ENCODE data around the gene TWF1. TPM values are rescaled to one million over a fixed set of nuclear protein-coding genes. Genes with fewer than 3 reads are reported as not detected.
"Not testable (repeated sequence)": the region's sequence is repeated elsewhere in the genome, so short reads cannot be mapped to it uniquely, and the experiment has no call there.

Gene TWF1
- total RNA-seq, 1 experiment from 2014 or later: 140 TPM

- H3K27ac Mint-ChIP-seq (ENCODE audit: unreplicated experiment): peak overlapping the region; percentile 85
- TF ChIP-seq, protein P1, sequence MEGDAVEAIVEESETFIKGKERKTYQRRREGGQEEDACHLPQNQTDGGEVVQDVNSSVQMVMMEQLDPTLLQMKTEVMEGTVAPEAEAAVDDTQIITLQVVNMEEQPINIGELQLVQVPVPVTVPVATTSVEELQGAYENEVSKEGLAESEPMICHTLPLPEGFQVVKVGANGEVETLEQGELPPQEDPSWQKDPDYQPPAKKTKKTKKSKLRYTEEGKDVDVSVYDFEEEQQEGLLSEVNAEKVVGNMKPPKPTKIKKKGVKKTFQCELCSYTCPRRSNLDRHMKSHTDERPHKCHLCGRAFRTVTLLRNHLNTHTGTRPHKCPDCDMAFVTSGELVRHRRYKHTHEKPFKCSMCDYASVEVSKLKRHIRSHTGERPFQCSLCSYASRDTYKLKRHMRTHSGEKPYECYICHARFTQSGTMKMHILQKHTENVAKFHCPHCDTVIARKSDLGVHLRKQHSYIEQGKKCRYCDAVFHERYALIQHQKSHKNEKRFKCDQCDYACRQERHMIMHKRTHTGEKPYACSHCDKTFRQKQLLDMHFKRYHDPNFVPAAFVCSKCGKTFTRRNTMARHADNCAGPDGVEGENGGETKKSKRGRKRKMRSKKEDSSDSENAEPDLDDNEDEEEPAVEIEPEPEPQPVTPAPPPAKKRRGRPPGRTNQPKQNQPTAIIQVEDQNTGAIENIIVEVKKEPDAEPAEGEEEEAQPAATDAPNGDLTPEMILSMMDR (IDR thresholded peaks at IDR 0.05; ENCODE audit: insufficient read depth in 1 of 2, low read depth in 1 of 2, low read length in 1 of 2, severe bottlenecking in 1 of 2, unreplicated experiment in 1 of 2): no peak
- Histone ChIP-seq H3K4me1 (peaks cover 58% of the 10 kb centered on the region), H3K27me3 (replicated peaks; ENCODE audit: control insufficient read depth, insufficient read depth, low read length) (no peaks in the 10 kb centered on the region), H3K36me3 (ENCODE audit: control insufficient read depth, insufficient read depth, low read length) (peaks cover 5% of the 10 kb centered on the region), H3K4me3 (ENCODE audit: low read depth, low read length) (no peak overlapping the region), H3K9me3 (peaks cover 25% of the 10 kb centered on the region)
- intact Hi-C loops (cut with micrococcal nuclease; ENCODE audit: unreplicated experiment): loop anchor here (1.0 to 5.0 kb wide), 5 partner anchors 12 to 71 kb away; partner anchors contain the start of gene TMEM117
- CTCF ChIA-PET: no interaction called here
- BruUV-seq (replicated peaks): no TSS peak
- no peaks in the 10 kb centered on the region for H3K27me3 Mint-ChIP-seq (ENCODE audit: insufficient read depth, unreplicated experiment)
- H3K4me3 Mint-ChIP-seq (ENCODE audit: unreplicated experiment): peak overlapping the region; percentile 56
- peaks cover 63% of the 10 kb centered on the region for H3K36me3 Mint-ChIP-seq (ENCODE audit: insufficient read depth, unreplicated experiment)
- no peak for DNase-seq
- POLR2A ChIA-PET: no interaction called here
- peaks cover 46% of the 10 kb centered on the region for H3K4me1 Mint-ChIP-seq (ENCODE audit: low read depth, unreplicated experiment)
- peaks cover 40% of the 10 kb centered on the region for H3K9me3 Mint-ChIP-seq (ENCODE audit: unreplicated experiment)
These were observed 42.0 kb upstream of the TWF1 start for GRCh38 chr12:43848226-43848507.

- CTCF ChIA-PET; H3K27me3 Mint-ChIP-seq (ENCODE audit: insufficient read depth, unreplicated experiment): not testable (repeated sequence)
- peak; percentile 91 for DNase-seq
These were observed 41.5 kb upstream of the TWF1 start for GRCh38 chr12:43847425-43848225.

GRCh38 chr12:43842259-43842658, 36.1 kb upstream of the TWF1 start:
- H3K4me3 ChIP-seq (ENCODE audit: low read depth, low read length): no peak overlapping the region
- H3K9me3 ChIP-seq: peaks cover 8% of the 10 kb centered on the region; the same call in 1 of the 2 replicates
- TF ChIP-seq, protein P1 (IDR thresholded peaks at IDR 0.05; ENCODE audit: insufficient read depth in 1 of 2, low read depth in 1 of 2, low read length in 1 of 2, severe bottlenecking in 1 of 2, unreplicated experiment in 1 of 2): no peak
- DNase-seq: no peak
- POLR2A ChIA-PET: no interaction called here
- Mint-ChIP-seq H3K27ac (ENCODE audit: unreplicated experiment) (no peak overlapping the region), H3K27me3 (ENCODE audit: insufficient read depth, unreplicated experiment) (no peaks in the 10 kb centered on the region), H3K36me3 (ENCODE audit: insufficient read depth, unreplicated experiment) (peaks cover 32% of the 10 kb centered on the region), H3K4me3 (ENCODE audit: unreplicated experiment) (no peak overlapping the region), H3K4me1 (ENCODE audit: low read depth, unreplicated experiment) (peaks cover 52% of the 10 kb centered on the region), H3K9me3 (ENCODE audit: unreplicated experiment) (peaks cover 13% of the 10 kb centered on the region)
- no peaks in the 10 kb centered on the region; the same call in 1 of the 2 replicates for H3K36me3 ChIP-seq (ENCODE audit: control insufficient read depth, insufficient read depth, low read length)
- no TSS peak for BruUV-seq (replicated peaks)
- peaks cover 42% of the 10 kb centered on the region for H3K4me1 ChIP-seq
- CTCF ChIA-PET: no interaction called here
- intact Hi-C loops (cut with micrococcal nuclease; ENCODE audit: unreplicated experiment): no loop called here
- H3K27me3 ChIP-seq (replicated peaks; ENCODE audit: control insufficient read depth, insufficient read depth, low read length): no peaks in the 10 kb centered on the region

More at GRCh38 chr12:43847425-43848225, 41.5 kb upstream of the TWF1 start:
- H3K36me3 Mint-ChIP-seq (ENCODE audit: insufficient read depth, unreplicated experiment): peaks cover 64% of the 10 kb centered on the region
- peaks cover 46% of the 10 kb centered on the region for H3K4me1 Mint-ChIP-seq (ENCODE audit: low read depth, unreplicated experiment)
- not testable (repeated sequence) for H3K27me3 ChIP-seq (replicated peaks; ENCODE audit: control insufficient read depth, insufficient read depth, low read length); H3K36me3 ChIP-seq (ENCODE audit: control insufficient read depth, insufficient read depth, low read length); H3K4me3 ChIP-seq (ENCODE audit: low read depth, low read length)
- TSS peak; percentile 94 for BruUV-seq (replicated peaks)
- POLR2A ChIA-PET: interaction anchor here (0.6 kb wide), 1 partner anchor 11 kb away, joined by 4 read pairs; no protein-coding TSS in a partner anchor
- H3K9me3 Mint-ChIP-seq (ENCODE audit: unreplicated experiment): peaks cover 40% of the 10 kb centered on the region
- Histone ChIP-seq H3K9me3 (peaks cover 25% of the 10 kb centered on the region), H3K4me1 (peaks cover 53% of the 10 kb centered on the region)
- peak overlapping the region; percentile 56 for H3K4me3 Mint-ChIP-seq (ENCODE audit: unreplicated experiment)
- peak overlapping the region; percentile 85 for H3K27ac Mint-ChIP-seq (ENCODE audit: unreplicated experiment)
- TF ChIP-seq, protein P1 (IDR thresholded peaks at IDR 0.05; ENCODE audit: insufficient read depth in 1 of 2, low read depth in 1 of 2, low read length in 1 of 2, severe bottlenecking in 1 of 2, unreplicated experiment in 1 of 2): peak in 1 of 2 experiments; percentile 11
- intact Hi-C loops (cut with micrococcal nuclease; ENCODE audit: unreplicated experiment): loop anchor here (1.0 to 5.0 kb wide), 5 partner anchors 11 to 70 kb away; partner anchors contain the start of gene TMEM117

All from Caco-2 (cell line).